Measurements from ENCODE around the gene HAT1. TPM values are rescaled to one million over a fixed set of nuclear protein-coding genes. Genes with fewer than 3 reads are reported as not detected.

Gene HAT1
- total and polyA plus RNA-seq, 10 of the 15 experiments (the other 5 are each of a cell fraction or from before 2014, with no cell fraction given) = 60.0 to 225 (median 130) TPM

DNA sequence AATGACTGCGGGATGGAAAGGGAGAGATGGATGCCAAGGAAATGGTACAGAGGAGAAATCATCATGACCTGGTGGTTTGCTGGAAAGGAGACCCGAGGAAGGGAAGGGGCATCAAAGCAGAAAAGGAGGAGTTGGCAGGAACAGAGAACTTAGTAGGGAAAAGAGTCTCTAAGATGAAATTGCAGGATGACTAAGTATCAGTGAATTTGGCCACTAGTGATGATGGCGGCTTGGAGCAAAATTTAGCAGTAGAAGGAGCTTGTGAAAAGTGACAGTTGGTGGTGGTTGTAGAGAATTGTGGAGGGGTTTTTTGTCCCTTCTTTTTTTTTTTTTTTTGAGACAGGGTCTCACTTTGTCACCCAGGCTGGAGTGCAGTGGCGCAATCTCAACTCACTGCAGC lies 87.6 kb downstream of the HAT1 start:
- H3K36me3 ChIP-seq (ENCODE audit: control insufficient read depth in 2 of 2, insufficient read depth in 2 of 2, low read length in 1 of 2) = no peaks in the 10 kb centered on the region
- in situ Hi-C loops (cut with MboI) = no loop called here
- H3K27ac ChIP-seq (ENCODE audit: control insufficient read depth, insufficient read depth) = no peak overlapping the region
- 100% methylated on average over 3 of the region's 4 CpGs for WGBS (ENCODE audit: insufficient coverage, insufficient replicate concordance, low lambda C conversion rate, missing lambda C conversion rate)
- TF ChIP-seq RFX5 (IDR thresholded peaks at IDR 0.05; ENCODE audit: low read depth, low read length) (no peak), MLLT1 (IDR thresholded peaks at IDR 0.05) (no peak), LARP7 (IDR thresholded peaks at IDR 0.05) (no peak), ZNF217 (IDR thresholded peaks at IDR 0.05) (no peak), JUNB (IDR thresholded peaks at IDR 0.05) (no peak), BCL11A (IDR thresholded peaks at IDR 0.05; ENCODE audit: low read depth, low read length) (no peak)
- no peaks in the 10 kb centered on the region for H4K20me1 ChIP-seq (ENCODE audit: control insufficient read depth, insufficient read depth)
- H3K9me3 ChIP-seq (replicated peaks; ENCODE audit: control insufficient read depth, insufficient read depth, low read length) = no peaks in the 10 kb centered on the region
- no peaks in the 10 kb centered on the region for H3K27me3 ChIP-seq (replicated peaks in 1 of 2; ENCODE audit: control insufficient read depth in 2 of 2, insufficient read depth in 2 of 2, low read length in 1 of 2)
- peaks cover 17% of the 10 kb centered on the region for H3K4me1 ChIP-seq (ENCODE audit: control insufficient read depth, insufficient read depth, low read length)
- no peaks in the 10 kb centered on the region for H3K79me2 ChIP-seq (ENCODE audit: control insufficient read depth, insufficient read depth, low read length)
- ChIA-PET RAD21 (ENCODE audit: unreplicated experiment) (no interaction called here), SMC1A (ENCODE audit: uncharacterized antibody, unreplicated experiment) (no interaction called here), POLR2A (interaction anchor here (0.7 to 0.8 kb wide), 2 partner anchors 9 to 330 kb away, joined by 3 read pairs; no protein-coding TSS in a partner anchor), CTCF (no interaction called here)
- BruUV-seq (replicated peaks) = no TSS peak
- ATAC-seq = no peak
- intact Hi-C loops (cut with micrococcal nuclease; ENCODE audit: unreplicated experiment) = no loop called here
- H3K4me2 ChIP-seq (ENCODE audit: control insufficient read depth, insufficient read depth) = no peak overlapping the region
- H3K4me3 ChIP-seq = no peak overlapping the region
- FAIRE-seq = no peak
- H3K9ac ChIP-seq (ENCODE audit: control insufficient read depth, insufficient read depth, low read length) = no peak overlapping the region
- H2AFZ ChIP-seq (ENCODE audit: control insufficient read depth, low read depth, low read length) = no peak overlapping the region
- no peak for DNase-seq (ENCODE audit: low read depth, low spot score)
